ENCODE data around the gene SUPT20HL1.
A peak's percentile ranks its signal among the peaks of the same experiment; 100 is the strongest.
"Not testable (repeated sequence)": the region's sequence is repeated elsewhere in the genome, so short reads cannot be mapped to it uniquely, and the experiment has no call there.

SUPT20HL1 gene

GRCh38 chrX:24378706-24379105 lies 18.3 kb downstream of the SUPT20HL1 start:
- H3K4me1 ChIP-seq (ENCODE audit: insufficient read depth, low read length): peaks cover 45% of the 10 kb centered on the region
- H3K27ac ChIP-seq (ENCODE audit: low read depth, low read length): peak overlapping the region; percentile 70; the same call in 1 of the 2 replicates
- H3K27me3 ChIP-seq (ENCODE audit: insufficient read depth, low read length): no peaks in the 10 kb centered on the region
- no peaks in the 10 kb centered on the region for H3K9me3 ChIP-seq (ENCODE audit: insufficient read depth, low read depth, low read length)
- H3K4me3 ChIP-seq (ENCODE audit: low read length): no peak overlapping the region
- no peak overlapping the region for H3K9ac ChIP-seq (ENCODE audit: low read depth, low read length)
- H3K36me3 ChIP-seq (ENCODE audit: insufficient read depth, low read length): no peaks in the 10 kb centered on the region
- WGBS: 98% methylated on average over 5 of the region's 6 CpGs

GRCh38 chrX:24380262-24381187 lies 20.1 kb downstream of the SUPT20HL1 start:
- Histone ChIP-seq H3K4me1 (ENCODE audit: insufficient read depth, low read length) (peaks cover 44% of the 10 kb centered on the region), H3K36me3 (ENCODE audit: insufficient read depth, low read length) (no peaks in the 10 kb centered on the region), H3K9me3 (ENCODE audit: insufficient read depth, low read depth, low read length) (no peaks in the 10 kb centered on the region), H3K4me3 (ENCODE audit: low read length) (no peak overlapping the region), H3K9ac (ENCODE audit: low read depth, low read length) (no peak overlapping the region), H3K27ac (ENCODE audit: low read depth, low read length) (no peak overlapping the region), H3K27me3 (ENCODE audit: insufficient read depth, low read length) (no peaks in the 10 kb centered on the region)
- WGBS: 88% methylated on average over 6 of the region's 9 CpGs

GRCh38 chrX:24382315-24382714 lies 21.9 kb downstream of the SUPT20HL1 start:
- H3K4me3 ChIP-seq (ENCODE audit: low read length); H3K9me3 ChIP-seq (ENCODE audit: insufficient read depth, low read depth, low read length); H3K9ac ChIP-seq (ENCODE audit: low read depth, low read length); H3K36me3 ChIP-seq (ENCODE audit: insufficient read depth, low read length); H3K27me3 ChIP-seq (ENCODE audit: insufficient read depth, low read length); H3K27ac ChIP-seq (ENCODE audit: low read depth, low read length): not testable (repeated sequence)
- peaks cover 36% of the 10 kb centered on the region for H3K4me1 ChIP-seq (ENCODE audit: insufficient read depth, low read length)
- 38% methylated on average over 5 of the region's 5 CpGs for WGBS

- WGBS: 94% methylated on average over 2 of the region's 2 CpGs
- no peaks in the 10 kb centered on the region for H3K4me1 ChIP-seq (ENCODE audit: insufficient read depth, low read length)
- no peak overlapping the region for H3K27ac ChIP-seq (ENCODE audit: low read depth, low read length)
- H3K9ac ChIP-seq (ENCODE audit: low read depth, low read length): no peak overlapping the region
- H3K9me3 ChIP-seq (ENCODE audit: insufficient read depth, low read depth, low read length): no peaks in the 10 kb centered on the region
- no peaks in the 10 kb centered on the region for H3K36me3 ChIP-seq (ENCODE audit: insufficient read depth, low read length)
- H3K27me3 ChIP-seq (ENCODE audit: insufficient read depth, low read length): no peaks in the 10 kb centered on the region
- H3K4me3 ChIP-seq (ENCODE audit: low read length): no peak overlapping the region
These were observed 27.3 kb downstream of the SUPT20HL1 start for GRCh38 chrX:24387724-24388123.

DNA sequence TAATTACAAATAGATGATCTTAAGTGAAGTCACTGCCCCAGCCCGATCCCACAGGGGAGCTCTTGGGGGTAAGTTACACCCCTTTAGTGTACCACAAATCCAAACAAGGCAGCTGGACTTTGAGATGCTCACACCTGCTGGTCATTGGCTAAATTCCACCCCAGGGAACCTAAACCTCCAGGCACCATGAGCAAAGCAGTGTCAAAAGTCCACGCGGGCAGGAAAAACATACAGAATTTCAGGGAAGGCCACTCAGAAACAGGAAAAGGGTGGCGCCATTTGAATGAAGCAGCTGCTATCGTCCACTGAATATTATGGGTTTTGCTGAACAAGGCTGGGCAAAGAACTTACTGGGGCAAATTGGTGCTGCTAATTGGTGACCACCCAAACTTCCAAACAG lies 30.9 kb downstream of the SUPT20HL1 start:
- 88% methylated on average over 4 of the region's 5 CpGs for WGBS
- Histone ChIP-seq H3K9ac (ENCODE audit: low read depth, low read length) (no peak overlapping the region), H3K9me3 (ENCODE audit: insufficient read depth, low read depth, low read length) (no peaks in the 10 kb centered on the region), H3K27me3 (ENCODE audit: insufficient read depth, low read length) (no peaks in the 10 kb centered on the region), H3K4me1 (ENCODE audit: insufficient read depth, low read length) (no peaks in the 10 kb centered on the region; the same call in 1 of the 2 replicates), H3K36me3 (ENCODE audit: insufficient read depth, low read length) (no peaks in the 10 kb centered on the region), H3K4me3 (ENCODE audit: low read length) (no peak overlapping the region), H3K27ac (ENCODE audit: low read depth, low read length) (no peak overlapping the region)

DNA sequence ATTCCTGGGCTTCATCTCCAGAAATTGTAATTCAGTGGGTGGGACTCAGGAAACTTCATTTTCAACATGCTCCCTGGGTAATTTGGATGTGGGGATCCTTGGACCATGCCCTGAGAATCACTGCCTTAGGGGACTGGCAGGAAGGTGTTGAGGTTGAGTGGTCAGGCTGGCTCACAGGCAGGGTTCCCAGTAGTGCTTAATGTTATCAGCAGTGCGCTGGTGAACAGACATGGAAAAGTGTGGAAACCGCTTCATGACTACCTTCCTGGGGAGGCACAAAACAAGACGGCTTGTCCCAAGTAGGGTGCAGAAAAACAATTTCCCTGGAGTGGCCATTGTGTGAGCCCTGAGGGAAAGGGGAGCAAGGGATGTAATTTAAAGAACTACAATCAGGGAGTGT lies 31.4 kb downstream of the SUPT20HL1 start:
- Histone ChIP-seq H3K4me3 (ENCODE audit: low read length) (no peak overlapping the region), H3K4me1 (ENCODE audit: insufficient read depth, low read length) (no peaks in the 10 kb centered on the region; the same call in 1 of the 2 replicates), H3K9me3 (ENCODE audit: insufficient read depth, low read depth, low read length) (no peaks in the 10 kb centered on the region), H3K27me3 (ENCODE audit: insufficient read depth, low read length) (no peaks in the 10 kb centered on the region), H3K27ac (ENCODE audit: low read depth, low read length) (no peak overlapping the region), H3K9ac (ENCODE audit: low read depth, low read length) (no peak overlapping the region), H3K36me3 (ENCODE audit: insufficient read depth, low read length) (no peaks in the 10 kb centered on the region)
- WGBS: 94% methylated on average over 3 of the region's 3 CpGs

DNA sequence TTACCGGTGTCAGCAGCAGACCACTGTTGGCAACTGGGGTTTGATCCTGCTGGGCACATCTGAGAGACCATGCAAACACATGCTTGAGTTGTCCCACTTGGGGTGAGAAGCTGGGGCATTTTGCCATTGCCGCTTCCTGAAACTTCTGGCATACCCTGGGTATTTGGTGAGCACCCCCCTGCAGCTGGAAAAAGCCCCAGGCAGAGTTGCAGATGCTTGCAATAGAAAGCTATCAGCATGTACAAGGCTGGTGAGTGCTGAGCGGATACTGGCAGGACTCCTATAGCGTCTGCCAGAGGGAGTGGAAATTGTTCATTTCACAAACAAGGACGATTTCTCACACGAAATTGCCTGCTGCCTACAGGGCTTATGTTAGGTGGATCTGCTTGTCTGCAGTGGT lies 32.3 kb downstream of the SUPT20HL1 start:
- 86% methylated on average over 6 of the region's 6 CpGs for WGBS
- Histone ChIP-seq H3K9ac (ENCODE audit: low read depth, low read length) (no peak overlapping the region), H3K9me3 (ENCODE audit: insufficient read depth, low read depth, low read length) (no peaks in the 10 kb centered on the region), H3K27me3 (ENCODE audit: insufficient read depth, low read length) (no peaks in the 10 kb centered on the region), H3K36me3 (ENCODE audit: insufficient read depth, low read length) (no peaks in the 10 kb centered on the region), H3K4me1 (ENCODE audit: insufficient read depth, low read length) (no peaks in the 10 kb centered on the region; the same call in 1 of the 2 replicates), H3K27ac (ENCODE audit: low read depth, low read length) (no peak overlapping the region), H3K4me3 (ENCODE audit: low read length) (no peak overlapping the region)

- Histone ChIP-seq H3K36me3 (ENCODE audit: insufficient read depth, low read length) (no peaks in the 10 kb centered on the region), H3K9ac (ENCODE audit: low read depth, low read length) (no peak overlapping the region), H3K27ac (ENCODE audit: low read depth, low read length) (no peak overlapping the region), H3K4me3 (ENCODE audit: low read length) (no peak overlapping the region), H3K9me3 (ENCODE audit: insufficient read depth, low read depth, low read length) (no peaks in the 10 kb centered on the region), H3K4me1 (ENCODE audit: insufficient read depth, low read length) (no peaks in the 10 kb centered on the region; the same call in 1 of the 2 replicates), H3K27me3 (ENCODE audit: insufficient read depth, low read length) (no peaks in the 10 kb centered on the region)
- 11% methylated on average over 3 of the region's 4 CpGs for WGBS
These were observed 35.3 kb downstream of the SUPT20HL1 start for GRCh38 chrX:24395775-24396174.

DNA sequence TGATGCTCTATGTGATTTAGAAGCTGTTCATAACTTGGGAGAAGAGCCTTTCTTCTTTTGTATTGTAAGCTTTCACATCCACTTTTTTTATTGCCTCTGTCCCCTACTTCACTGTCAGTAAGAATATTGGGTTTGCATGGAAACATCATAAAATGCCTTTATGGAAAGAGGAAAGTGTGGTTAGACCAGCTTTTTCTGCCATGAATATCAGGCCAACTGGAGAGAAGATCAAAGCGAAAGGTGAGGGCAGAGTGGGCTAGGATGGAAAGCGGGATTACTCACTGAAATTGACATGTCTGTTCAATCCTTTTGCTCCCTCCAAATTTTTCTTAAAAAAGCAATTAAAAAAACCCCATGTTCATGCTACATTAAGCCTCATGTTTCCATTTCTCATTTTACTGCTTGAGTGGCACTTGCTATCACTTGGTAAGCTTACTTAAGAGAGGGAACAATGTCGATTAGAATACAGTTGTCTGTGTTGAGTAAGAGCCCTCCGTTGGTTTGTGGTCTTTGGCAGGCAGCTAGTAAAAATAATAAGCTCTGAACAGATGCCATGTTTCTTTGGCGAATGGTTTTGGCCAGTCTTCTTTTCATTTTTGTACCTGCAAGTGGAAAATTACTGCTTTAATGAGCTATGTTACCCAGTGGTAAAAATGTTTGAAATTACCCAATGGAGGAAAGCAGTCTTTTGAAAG lies 35.9 kb downstream of the SUPT20HL1 start:
- Histone ChIP-seq H3K36me3 (ENCODE audit: insufficient read depth, low read length) (no peaks in the 10 kb centered on the region), H3K27me3 (ENCODE audit: insufficient read depth, low read length) (no peaks in the 10 kb centered on the region), H3K9ac (ENCODE audit: low read depth, low read length) (no peak overlapping the region), H3K4me1 (ENCODE audit: insufficient read depth, low read length) (no peaks in the 10 kb centered on the region; the same call in 1 of the 2 replicates), H3K9me3 (ENCODE audit: insufficient read depth, low read depth, low read length) (no peaks in the 10 kb centered on the region), H3K4me3 (ENCODE audit: low read length) (no peak overlapping the region), H3K27ac (ENCODE audit: low read depth, low read length) (no peak overlapping the region)
- WGBS: 88% methylated on average over 4 of the region's 5 CpGs

- Histone ChIP-seq H3K4me1 (ENCODE audit: insufficient read depth, low read length) (no peaks in the 10 kb centered on the region; the same call in 1 of the 2 replicates), H3K9me3 (ENCODE audit: insufficient read depth, low read depth, low read length) (no peaks in the 10 kb centered on the region), H3K27me3 (ENCODE audit: insufficient read depth, low read length) (no peaks in the 10 kb centered on the region), H3K27ac (ENCODE audit: low read depth, low read length) (no peak overlapping the region), H3K9ac (ENCODE audit: low read depth, low read length) (no peak overlapping the region), H3K4me3 (ENCODE audit: low read length) (no peak overlapping the region), H3K36me3 (ENCODE audit: insufficient read depth, low read length) (no peaks in the 10 kb centered on the region)
- 81% methylated on average over 1 of the region's 1 CpG for WGBS
These were observed 36.5 kb downstream of the SUPT20HL1 start for GRCh38 chrX:24396931-24397279.

- Histone ChIP-seq H3K9me3 (ENCODE audit: insufficient read depth, low read depth, low read length) (no peaks in the 10 kb centered on the region), H3K27ac (ENCODE audit: low read depth, low read length) (no peak overlapping the region), H3K4me1 (ENCODE audit: insufficient read depth, low read length) (no peaks in the 10 kb centered on the region; the same call in 1 of the 2 replicates), H3K4me3 (ENCODE audit: low read length) (no peak overlapping the region), H3K9ac (ENCODE audit: low read depth, low read length) (no peak overlapping the region), H3K36me3 (ENCODE audit: insufficient read depth, low read length) (no peaks in the 10 kb centered on the region), H3K27me3 (ENCODE audit: insufficient read depth, low read length) (no peaks in the 10 kb centered on the region)
- WGBS: 91% methylated on average over 2 of the region's 2 CpGs
These were observed 38.3 kb downstream of the SUPT20HL1 start for GRCh38 chrX:24398766-24399165.

All from HUES64 (cell line).